GM19395 (cell line): ENCODE data around the gene DEFB123.
A peak's percentile ranks its signal among the peaks of the same experiment; 100 is the strongest.

Experiments
- ATAC-seq: cut with Tn5 transposase; IDR thresholded peaks from one replicate; pipeline ENCODE4 v1.9.1; 2021; ENCODE audit warnings: mild to moderate bottlenecking, moderate library complexity; ENCODE audit not compliant: unreplicated experiment

Gene DEFB123

DNA sequence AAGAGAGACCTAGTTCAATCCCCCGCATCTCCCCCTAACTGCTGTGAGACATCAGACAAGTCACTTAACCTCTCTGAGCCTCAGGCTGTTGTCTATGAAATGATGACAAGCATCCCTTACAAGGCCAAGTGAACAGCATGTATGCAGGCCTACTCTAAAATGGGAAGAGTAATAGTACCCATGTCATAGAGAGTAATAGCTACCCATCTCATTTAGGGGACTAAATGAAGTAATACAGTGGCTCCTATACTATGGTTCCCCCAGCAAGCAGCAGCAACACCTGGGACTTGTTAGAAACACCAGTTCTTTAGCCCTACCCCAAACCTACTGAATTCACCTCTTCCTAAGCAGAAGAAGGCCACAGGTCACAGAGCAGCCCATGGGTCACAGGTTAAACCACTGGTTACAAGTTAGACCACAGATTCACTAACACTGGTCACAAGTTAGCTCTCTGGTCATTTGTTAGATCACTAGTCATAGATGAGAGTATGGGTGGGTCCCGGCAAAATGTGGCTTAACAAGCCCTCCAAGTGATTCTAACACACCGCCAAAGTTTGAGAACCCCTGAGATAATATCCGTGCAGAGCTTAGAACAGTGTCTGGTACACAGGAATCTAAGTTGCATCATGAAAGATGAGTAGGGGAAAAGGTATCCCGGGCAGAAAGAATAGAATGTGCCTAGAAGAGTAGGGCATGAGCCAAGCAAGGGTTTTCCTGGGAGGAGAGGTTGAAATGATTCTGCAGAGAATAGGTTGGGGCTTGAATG lies 33.1 kb downstream of the DEFB123 start:
- ATAC-seq: peak; percentile 24

DNA sequence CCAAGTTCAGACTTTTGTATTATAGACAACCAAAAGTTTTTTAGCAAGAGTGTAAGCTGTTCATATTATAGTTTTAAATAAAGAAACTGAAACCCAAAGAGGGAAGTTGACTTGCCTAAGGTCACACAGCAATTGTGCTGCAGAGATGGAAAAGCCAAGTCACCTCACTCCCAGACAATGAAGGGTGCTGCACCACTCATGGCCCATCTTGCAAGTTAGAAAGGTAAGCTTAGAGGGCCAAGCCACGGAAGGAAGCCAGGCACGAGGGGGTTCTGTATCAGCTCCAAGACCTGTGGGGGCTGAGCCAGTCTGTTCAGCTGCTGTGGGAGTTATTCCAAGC lies 33.6 kb downstream of the DEFB123 start:
- peak; percentile 97 for ATAC-seq

GRCh38 chr20:31474758-31475427 lies 34.5 kb downstream of the DEFB123 start, which contains the start of the genes DEFB124 and REM1:
TSS of gene DEFB124 (minus strand) at chr20:31475127. CDS start at chr20:31473013, 2,114 bp downstream.
TSS of gene REM1 (plus strand) at chr20:31475288. CDS start at chr20:31476446, 1,158 bp downstream.
- no peak for ATAC-seq

GRCh38 chr20:31475472-31476293 lies 35.3 kb downstream of the DEFB123 start:
- ATAC-seq: no peak

DNA sequence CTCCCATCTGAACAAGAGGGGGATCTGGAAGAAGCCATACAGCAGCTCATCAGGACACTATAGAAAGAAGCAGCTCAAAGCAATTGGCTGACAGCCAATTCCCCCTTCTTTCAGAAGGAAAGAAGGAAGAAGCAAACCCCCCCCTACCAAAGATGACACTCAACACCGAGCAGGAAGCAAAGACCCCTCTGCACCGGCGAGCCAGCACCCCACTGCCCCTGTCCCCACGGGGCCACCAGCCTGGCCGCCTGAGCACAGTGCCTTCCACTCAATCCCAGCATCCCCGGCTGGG lies 35.8 kb downstream of the DEFB123 start:
- no peak for ATAC-seq

DNA sequence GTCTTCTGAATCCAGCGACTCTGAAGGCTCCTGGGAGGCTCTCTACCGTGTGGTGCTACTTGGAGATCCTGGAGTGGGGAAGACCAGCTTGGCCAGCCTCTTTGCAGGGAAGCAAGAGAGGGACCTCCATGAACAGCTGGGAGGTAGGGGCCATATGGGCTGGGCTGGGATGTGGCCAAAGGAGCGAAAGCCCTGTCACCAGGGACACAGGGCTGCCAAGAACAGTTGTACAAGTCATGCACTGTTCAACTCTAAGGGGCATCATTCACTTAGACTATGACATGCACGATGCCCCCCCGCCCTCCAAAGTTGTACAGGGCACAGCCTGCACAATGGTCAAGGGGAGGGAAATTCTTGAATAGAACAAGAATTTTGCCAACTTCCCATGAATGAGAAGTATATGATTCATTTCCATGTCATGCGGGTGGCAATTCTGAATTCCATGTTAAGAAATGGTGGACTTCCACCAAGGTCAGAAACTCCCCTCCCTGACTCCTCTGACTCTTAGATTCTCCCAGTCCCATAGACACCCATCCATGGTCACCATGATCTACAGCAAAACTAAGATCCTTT lies 36.3 kb downstream of the DEFB123 start:
- ATAC-seq: no peak

- ATAC-seq: no peak
These were observed 43.6 kb downstream of the DEFB123 start for GRCh38 chr20:31484001-31484400.

DNA sequence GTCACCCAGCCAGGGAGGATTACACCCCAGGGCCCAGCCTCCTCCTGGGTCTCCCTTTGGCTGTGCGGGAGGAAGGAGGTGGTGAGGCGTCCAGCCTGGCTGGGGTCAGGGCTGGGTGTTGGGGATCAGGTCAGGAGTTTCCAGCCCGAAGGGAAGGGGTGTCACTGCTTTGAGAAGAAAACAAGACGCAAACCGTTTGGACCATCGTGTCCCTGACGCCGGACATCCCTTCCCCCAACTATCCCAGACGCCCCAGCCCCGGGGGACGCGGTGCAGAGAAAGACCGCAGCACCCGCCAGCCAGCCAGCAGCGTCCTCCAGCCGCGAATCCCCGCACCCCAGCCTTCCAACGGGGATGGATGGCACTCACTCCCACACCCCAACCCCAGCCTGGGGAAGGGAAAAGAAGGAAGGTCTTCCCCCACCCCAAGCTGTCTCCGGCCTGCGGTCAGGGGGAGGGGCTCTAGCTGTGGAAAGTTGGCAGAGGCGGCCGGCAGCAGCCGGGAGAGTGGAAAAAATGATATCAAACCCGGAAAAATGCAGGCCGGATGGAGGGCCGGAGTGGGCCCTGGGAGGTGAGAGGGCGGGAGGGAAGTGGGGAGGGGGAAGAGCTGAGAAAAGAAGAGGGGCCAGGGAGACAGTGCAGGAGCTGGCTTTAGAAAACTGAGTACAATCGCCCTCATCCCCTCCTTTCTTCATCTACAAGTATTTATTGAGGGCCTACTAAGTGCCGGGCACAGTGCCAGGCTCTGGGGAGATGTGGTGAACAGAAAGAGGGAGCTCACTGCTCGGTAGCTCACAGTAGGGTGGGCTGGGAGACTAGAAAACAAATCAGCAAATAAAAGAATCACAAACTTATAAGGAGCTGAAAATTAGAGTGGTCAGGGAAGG lies 45.3 kb downstream of the DEFB123 start:
- no peak for ATAC-seq

GRCh38 chr20:31488115-31488514 lies 47.7 kb downstream of the DEFB123 start:
- ATAC-seq: no peak

DNA sequence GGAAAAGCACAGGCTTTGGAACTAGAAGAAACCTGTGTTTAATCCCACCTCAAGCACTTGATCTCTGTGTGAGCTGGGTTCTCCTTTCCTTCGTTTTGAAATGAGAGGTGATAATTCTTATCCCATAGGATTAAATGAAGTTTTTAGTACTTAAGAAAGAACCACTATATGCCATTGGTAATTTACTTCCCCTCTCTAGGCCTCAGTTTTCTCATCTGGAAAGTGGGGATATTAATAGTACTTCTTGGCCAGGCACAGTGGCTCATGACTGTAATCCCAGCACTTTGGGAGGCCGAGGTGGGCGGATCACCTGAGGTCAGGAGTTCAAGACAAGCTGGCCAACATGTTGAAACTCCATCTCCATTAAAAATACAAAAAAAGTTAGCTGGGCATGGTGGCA lies 48.7 kb downstream of the DEFB123 start:
- ATAC-seq: no peak

GRCh38 chr20:31490752-31491151 lies 50.3 kb downstream of the DEFB123 start:
- no peak for ATAC-seq

DNA sequence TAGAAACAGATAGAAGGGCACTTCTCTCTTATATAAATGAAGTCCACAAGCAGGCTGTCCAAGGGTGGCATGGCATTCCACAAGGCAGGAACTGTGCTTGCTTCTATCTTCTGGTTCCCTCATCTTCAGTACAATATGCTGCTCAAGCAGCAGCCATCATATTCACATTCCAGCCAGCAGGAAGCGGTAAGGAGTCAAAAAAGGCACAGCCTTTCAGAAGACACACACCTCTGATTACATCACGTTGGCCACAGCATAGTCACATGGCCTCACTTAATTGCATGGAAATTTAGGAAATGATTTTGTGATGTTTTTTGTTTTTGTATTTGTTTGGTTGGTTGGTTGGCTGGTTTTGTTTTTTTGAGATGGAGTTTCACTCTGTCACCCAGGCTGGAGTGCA lies 53.7 kb downstream of the DEFB123 start:
- no peak for ATAC-seq

DNA sequence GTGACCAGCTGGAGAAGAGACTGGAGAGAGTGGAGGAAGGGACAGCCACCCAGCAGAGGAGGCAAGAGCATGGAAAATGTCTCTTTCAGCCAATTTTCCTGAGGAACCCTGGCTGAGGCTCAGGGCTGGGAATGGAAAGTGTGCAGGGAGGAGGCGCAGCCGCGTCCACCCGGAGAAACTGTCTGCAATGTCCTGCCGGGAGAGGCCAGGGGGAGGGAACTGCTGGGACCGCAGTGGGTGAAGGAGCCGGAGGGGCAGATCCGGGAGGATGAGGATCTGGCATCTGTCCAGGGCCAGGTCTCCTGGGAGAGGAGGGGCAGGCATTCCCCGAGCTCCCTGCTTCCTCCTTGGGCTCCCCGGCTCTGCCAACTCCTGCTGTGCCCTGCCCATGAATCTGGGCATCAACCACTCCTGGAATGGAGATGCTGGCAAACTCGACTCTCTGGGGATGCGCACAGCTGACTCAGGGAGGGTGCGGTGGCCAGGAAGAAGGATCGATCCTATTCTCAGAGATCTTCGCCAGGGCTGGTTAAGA lies 56.4 kb downstream of the DEFB123 start:
- no peak for ATAC-seq

DNA sequence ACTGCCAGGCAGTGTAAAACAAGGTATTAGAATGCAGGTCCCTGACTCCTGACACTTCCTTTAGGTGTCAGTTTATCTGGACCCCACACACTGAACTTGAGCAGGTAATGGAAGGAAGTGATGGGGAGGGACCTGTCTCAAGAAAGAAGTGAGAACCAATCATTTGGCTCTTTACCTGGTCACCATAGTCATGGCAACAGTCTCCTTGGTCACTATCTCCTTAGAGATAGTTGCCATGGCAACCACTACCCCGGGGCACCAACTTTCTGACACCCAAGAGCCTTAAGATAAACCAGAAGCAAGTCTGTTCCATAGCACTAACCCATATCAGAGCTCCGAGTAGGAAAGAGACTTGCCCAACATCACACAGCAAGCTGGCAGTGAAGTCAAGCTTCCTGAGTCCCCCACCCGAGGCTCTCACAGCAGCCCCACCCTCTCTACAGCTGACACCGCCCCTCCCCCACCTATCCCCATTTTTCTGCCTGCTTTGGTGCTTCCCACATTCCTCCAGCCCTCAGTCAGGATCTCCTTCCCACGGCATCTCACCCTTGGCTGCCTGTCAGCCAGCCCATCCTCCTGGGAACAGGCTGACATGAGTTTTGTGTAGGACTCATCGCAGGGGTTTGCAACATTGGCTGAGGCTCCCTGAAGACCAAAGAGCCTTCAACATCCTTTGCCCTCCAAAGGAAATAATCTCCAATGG lies 57.6 kb downstream of the DEFB123 start:
- no peak for ATAC-seq
